Breast epithelium (tissue), 3 donors: ENCODE results near the gene RNASEH1.

Source experiments
- CTCF ChIP-seq, 3 donors: fragments of 450-650 bp; IDR thresholded peaks; one replicate each; pipeline ENCODE4 v1.5.1; 2016 to 2017; ENCODE audit warnings: antibody characterized with exemption in 3 of 3, mild to moderate bottlenecking in 3 of 3, moderate library complexity in 3 of 3
- POLR2A ChIP-seq: fragments of 450-650 bp; IDR thresholded peaks from one replicate; pipeline ENCODE4 v1.6.1; 2016; ENCODE audit warnings: antibody characterized with exemption, mild to moderate bottlenecking, moderate library complexity
- POLR2AphosphoS5 ChIP-seq, 3 donors: sonication (generic); formaldehyde crosslinking; IDR thresholded peaks; one replicate each; pipeline ENCODE4 v1.6.1; 2017; ENCODE audit warnings: antibody characterized with exemption in 3 of 3

GRCh38 chr2:3500326-3500899 is 57.7 kb downstream of the RNASEH1 start:
- TF ChIP-seq CTCF (IDR thresholded peaks at IDR 0.05), result no peak
- no peak for TF ChIP-seq POLR2AphosphoS5 (IDR thresholded peaks at IDR 0.05)
- TF ChIP-seq POLR2A, result no peak
